GM21528 (cell line): ENCODE data around the gene HSPB3.
"Not testable (repeated sequence)": the region's sequence is repeated elsewhere in the genome, so short reads cannot be mapped to it uniquely, and the experiment has no call there.

Experiments
- ATAC-seq: cut with Tn5 transposase; IDR thresholded peaks from one replicate; pipeline ENCODE4 v1.9.1; 2021; ENCODE audit warnings: mild to moderate bottlenecking, moderate library complexity; ENCODE audit not compliant: unreplicated experiment, low FRiP score

The HSPB3 gene, protein sequence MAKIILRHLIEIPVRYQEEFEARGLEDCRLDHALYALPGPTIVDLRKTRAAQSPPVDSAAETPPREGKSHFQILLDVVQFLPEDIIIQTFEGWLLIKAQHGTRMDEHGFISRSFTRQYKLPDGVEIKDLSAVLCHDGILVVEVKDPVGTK

DNA sequence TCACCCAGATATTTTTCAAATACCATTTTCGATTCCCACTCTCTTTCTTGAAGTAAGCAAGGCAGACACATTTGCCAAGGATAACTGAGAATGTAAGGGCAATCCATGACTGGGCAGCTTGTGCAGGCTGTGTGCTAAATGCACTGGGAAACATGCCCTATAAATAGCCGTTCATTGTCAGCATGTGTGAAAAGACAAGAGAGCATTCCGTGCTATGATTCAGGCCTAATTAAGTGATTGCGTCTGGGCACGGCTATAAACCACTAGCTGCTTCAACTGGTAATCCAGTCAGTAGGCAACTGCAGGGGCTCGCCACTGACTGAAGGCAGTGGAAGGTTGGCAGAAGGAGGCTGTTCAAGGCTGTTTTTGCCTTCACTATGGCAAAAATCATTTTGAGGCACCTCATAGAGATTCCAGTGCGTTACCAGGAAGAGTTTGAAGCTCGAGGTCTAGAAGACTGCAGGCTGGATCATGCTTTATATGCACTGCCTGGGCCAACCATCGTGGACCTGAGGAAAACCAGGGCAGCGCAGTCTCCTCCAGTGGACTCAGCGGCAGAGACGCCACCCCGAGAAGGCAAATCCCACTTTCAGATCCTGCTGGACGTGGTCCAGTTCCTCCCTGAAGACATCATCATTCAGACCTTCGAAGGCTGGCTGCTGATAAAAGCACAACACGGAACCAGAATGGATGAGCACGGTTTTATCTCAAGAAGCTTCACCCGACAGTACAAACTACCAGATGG, at the start of gene HSPB3:
TSS of gene HSPB3 (plus strand) at position 287 of the 745 bp plus-strand sequence. CDS start at position 378, 91 bp downstream.
- ATAC-seq = no peak

DNA sequence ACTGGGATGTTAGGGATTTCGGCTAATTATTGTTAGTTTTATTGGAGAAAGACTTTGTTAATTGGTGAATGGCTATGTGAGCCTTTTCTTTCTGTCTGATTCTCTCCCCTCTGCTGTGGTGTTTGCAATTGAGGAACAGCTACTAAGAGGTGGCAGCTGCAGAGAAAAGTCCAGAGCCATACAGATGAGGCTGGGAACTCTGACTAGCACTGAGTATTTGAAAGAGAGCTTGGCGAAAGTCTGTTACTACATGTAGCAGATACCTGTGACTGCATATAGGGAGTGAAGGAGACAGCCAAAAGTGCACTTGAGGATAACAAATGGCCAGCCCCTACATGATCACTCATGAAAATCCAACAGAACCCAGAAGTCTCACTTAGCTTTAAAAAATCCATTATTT, 44.3 kb upstream of the HSPB3 start:
- no peak for ATAC-seq

DNA sequence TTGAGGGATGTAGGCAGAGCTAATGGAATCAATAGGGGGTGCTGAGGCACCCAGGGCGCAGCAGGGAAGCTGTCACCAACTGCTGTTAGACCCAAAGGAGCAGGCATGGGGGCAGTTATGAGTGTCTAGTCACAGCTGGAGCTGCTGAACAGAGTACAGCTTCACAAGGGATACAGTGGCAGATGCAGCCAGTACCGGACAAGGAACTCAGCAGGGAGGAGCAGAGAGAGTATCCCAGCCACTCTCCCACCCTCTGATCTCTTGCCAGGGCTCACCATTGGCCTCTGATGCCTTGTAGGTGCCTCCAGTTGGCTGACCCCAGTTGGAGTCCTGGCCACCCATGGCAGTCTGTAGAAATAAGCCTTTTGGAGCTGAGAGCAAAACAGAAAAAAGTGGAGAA, 42.6 kb upstream of the HSPB3 start:
- ATAC-seq = no peak

DNA sequence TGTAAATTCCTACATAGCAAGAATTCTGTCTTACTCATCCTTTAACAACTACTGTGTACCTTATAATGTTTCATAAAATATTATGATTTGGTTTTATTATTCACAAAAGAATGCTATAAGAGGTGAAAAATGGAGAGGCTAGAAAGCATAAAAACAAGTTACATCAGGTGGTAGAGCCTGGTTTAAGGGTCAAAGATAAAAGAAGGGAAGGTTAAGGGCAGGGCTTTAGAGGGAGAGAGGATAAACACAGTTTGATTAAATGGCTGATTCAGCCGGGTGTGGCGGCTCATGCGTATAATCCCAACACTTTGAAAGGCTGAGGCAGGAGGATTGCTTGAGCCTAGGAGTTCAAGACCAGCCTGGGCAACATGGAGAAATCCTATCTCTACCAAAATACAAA, 40.4 kb upstream of the HSPB3 start:
- no peak for ATAC-seq

DNA sequence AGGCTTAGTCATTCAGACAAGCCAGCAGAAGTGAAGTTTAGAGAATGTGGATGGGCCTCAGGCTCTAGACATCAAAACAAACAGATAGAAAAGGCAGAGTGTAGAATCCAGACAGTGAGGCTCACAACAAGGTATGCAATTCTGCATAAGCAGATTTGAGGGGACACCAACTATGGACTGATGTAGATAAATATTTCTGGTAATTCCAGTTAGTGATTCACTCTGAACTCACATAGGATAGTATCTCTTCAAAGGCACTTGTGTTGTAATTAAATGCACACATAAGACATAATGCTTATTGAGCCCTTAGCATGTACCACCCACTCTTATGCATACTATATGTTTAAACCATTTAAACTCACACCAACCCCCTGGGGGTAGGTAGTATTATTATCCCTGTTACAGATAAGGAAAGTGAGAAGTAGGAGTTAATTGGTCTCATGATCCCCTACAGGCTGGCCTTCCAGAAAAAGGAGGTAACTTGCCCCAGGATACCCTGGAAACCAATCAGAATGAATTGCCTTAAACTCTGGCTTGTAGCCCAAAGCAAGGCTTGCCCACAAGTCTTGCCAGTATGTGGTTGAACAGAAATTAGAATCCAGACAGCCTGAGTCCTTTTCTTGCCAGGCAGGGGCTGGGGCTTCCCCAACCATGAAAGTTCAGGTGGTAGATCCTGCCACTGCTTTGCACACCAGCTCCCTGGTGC, 39.5 kb upstream of the HSPB3 start:
- no peak for ATAC-seq

DNA sequence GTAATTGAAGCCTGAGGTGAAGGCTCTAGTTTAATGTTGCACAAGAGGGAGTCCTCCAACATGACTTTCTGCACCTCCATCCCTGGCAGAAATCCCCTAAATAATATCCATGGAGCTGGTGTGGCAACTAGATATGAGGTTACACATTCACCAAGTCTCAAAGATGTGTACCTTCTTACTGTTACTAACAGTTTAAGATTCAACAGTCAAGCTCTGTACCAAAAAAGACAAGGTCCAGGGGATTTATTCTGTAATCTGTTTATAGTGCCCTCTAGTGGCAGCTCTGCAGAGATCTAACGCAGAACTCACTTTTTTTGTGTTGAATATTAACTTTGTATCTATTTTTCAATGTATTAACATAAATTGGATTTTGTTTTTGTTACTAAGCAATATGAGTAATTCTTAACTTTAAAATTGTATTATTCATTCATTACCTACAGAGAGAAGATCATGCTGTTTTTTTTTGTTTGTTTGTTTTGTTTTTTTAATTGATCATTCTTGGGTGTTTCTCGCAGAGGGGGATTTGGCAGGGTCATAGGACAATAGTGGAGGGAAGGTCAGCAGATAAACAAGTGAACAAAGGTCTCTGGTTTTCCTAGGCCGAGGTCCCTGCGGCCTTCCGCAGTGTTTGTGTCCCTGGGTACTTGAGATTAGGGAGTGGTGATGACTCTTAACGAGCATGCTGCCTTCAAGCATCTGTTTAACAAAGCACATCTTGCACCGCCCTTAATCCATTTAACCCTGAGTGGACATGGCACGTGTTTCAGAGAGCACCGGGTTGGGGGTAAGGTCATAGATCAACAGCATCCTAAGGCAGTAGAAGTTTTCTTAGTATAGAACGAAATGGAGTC, 35.7 kb upstream of the HSPB3 start:
- not testable (repeated sequence) for ATAC-seq

DNA sequence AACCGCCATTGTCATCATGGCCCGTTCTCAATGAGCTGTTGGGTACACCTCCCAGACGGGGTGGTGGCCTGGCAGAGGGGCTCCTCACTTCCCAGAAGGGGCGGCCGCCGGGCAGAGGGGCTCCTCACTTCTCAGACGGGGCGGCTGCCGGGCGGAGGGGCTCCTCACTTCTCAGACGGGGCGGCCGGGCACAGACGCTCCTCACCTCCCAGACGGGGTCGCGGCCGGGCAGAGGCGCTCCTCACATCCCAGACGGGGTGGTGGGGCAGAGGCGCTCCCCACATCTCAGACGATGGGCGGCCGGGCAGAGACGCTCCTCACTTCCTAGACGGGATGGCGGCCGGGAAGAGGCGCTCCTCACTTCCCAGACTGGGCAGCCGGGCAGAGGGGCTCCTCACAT, 35.0 kb upstream of the HSPB3 start:
- not testable (repeated sequence) for ATAC-seq

DNA sequence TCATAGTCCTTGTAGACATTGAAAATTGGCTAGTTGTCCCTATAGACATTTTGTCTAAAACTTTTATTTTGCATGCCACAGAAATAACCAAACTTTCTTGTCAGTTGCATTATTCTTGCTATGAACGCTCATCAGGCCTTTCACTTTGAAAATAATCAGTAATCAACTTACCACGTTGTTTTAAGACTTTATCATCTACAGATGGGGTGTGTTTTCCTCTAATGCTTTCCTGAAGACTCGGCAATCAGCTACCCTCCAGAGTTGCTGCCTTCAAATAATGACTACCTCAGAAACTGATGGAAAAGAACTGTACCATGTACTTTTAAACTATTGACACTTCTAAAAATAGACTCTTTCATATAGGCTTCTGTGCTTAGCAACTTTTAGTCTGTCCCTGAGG, 33.5 kb upstream of the HSPB3 start:
- no peak for ATAC-seq

DNA sequence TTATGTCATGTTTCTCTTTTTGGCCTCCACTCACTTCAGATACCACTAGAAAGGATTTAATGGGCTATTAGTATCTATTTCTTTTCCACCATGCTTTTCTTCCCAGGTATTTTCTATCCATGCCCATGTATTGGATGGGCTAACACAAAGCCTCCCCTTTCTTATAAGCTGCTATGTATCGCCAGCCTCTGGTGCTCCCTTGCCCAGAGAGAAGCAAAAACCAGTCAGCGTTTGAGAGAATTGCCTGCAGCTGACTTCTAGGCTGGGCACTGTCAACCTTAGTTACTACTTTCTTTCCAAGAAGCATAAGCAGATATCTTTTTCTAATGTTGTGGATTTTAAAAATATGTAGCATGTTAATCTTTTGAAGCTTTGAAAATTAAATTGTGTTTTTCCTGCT, 30.2 kb upstream of the HSPB3 start:
- ATAC-seq = no peak

DNA sequence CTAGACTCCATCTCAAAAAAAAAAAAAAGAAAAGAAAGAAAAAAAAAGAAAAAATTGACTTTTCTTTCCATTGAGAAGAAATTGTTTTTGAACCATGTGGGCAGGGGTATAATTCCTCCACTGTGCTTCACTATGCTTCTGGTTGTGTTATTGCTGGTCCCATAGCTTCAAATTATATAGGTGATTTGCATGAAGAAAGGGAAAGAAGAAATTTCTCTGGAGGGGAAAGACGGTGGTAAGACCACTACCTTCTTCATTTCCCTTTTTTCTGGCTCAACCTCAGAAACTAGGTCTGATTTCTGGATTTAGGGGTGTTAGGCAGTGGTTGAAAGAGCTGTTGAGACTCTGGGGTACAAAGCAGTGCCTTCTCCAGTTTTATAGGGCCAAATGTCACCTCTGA, 29.3 kb upstream of the HSPB3 start:
- ATAC-seq = no peak

DNA sequence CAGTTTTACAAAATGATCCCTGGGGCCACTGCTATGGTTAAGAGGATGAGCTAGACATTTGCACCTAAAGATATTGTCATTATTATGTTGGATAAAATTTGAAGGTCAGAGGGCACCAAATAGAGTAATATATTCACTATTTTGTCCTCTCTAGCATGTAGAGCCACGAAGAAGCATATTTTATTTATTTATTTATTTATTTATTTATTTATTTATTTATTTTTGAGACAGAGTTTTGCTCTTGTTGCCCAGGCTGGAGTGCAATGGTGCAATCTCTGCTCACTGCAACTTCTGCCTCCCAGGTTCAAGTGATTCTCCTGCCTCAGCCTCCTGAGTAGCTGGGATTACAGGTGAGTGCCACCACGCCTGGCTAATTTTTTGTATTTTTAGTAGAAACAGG, 20.8 kb upstream of the HSPB3 start:
- not testable (repeated sequence) for ATAC-seq

DNA sequence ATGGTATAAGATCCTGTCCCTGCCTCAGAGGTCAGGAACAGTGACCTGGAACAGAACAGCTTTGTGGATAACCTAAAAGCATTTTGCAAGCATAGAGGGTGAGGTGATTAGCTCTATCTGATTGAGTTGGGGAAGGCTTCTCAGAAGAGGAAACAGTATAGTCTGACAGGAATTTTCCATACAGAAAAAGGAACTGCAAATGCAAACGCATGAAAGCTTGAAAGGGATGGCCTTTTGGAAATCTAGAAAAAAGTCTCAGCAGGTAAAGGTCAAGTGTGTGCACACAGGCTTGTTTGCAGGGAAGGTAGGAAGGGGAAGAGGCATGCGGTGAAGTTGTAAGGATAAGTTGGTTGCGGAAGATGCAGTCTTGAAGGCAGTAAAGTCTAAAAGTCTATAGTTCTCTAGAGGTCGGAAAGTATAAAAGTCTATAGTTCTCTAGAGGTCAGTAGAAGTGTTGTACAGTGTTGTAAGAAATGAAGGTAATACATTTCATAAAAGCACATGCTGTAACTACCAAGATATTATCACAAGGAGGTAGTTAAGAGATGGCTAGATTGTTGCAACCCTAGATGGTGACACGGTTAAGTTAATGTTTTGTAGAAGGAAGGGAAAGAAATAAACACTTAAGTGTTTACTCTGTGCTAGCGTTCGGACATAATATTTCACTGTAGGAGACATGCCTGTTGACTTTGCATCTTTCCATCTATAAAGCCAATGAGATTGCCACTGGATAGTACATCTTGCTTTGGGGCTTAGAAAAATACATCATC, 16.7 kb upstream of the HSPB3 start:
- ATAC-seq = no peak

DNA sequence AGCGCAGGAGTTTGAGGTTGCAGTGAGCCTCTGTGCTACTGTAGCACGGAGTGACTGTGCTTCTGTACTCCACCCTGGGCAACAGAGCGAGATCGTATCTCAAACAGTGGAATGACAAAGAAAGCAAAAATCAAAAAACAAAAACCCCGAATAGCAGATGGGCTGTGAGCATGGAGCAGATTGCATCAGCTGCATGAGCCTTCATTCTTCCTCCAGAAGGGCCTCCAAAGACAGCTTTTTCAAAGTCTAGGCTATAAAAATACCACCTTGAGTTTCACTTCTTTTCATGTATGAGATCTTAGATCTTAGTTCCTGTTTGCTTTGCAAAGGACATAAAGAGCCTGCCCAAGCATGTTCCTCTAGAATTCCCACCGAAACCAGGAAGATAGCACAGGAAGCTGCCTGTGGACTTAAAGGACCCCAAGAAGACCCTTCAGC, 15.0 kb upstream of the HSPB3 start:
- ATAC-seq = peak; percentile 85

DNA sequence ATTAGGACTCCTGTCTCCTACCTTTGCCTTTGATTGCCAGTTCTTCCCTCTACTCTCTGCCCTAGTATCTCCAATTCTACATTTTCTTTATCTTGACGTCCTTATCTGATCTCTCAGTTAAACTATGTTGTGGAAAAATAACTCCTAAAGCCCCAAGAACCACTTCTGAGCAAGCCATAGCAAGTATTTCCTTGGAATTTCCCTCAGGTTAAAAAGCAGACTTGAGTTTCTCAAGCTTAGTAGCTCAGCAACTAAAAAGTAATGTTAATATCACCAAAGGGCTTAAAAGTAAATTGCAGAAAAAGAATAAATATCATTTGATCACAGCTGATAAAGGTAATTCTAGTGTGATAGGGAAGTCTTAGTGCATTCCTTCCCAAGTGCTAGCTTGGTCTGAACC, 13.2 kb upstream of the HSPB3 start:
- ATAC-seq = no peak

DNA sequence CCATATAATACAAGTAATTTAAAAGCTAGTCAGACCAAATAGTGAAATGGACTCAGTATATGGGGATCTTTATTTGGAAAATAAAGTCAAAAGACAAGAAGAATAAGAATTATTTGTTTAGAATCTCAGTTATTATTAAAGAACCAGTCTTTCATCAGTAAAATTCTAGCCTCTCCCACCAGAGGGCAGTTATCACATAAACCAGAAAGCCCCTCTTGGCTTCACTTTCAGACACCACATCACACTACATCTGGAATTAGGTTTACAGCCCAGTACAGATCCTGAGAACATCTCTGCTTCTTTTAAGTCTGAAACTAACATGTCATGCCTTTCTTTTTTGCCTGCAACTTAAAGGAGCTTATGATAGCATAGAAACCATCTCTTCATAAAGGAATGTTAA, 12.2 kb upstream of the HSPB3 start:
- ATAC-seq = no peak

DNA sequence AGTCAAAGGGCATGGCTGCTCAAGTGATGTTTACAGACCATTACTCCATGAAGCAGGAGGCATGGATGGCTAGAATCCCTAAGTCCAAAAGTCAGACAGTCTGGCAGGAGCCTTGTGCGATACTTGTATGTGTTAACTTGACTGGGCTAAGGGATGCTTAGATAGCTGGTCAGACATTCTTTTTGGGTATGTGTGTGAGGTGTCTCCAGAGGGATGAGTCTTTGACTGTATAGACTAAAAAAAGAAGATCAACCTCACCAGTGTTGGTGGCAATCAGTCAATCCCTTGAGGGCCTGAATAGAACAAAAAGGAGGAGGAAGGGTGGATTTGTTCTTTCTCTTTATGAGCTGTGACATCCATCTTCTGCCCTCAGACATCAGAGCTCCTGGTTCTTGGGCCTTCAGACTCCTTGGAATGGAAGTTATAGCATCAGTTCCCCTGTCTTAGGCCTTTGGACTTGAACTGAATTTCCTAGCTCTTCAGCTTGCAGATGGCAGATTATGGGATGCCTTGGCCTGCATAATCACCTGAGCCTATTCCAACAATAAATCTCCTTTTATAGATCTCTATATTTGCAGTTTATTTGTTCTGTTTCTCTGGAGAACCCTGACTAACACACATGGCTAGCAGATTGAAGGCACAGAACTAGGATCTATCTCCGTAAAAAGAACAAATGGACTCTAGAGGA, 9.7 kb upstream of the HSPB3 start:
- no peak for ATAC-seq

DNA sequence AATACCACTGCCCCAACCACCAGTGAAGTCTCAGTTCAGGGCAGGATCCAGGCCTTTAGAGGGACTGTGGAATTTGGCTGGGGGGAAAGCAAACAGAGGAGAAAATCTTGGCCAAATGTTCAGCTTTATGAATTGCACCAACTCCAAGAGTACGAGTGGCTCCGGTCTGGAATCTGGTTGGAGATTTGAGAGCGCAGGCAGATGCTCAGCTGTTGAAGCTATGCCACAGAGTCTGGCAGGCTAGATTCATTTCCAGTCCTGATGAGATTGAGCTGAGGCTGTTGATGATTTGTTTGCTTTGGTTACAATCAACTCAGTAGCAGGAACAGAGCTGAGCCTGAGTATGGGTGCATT, 9.1 kb upstream of the HSPB3 start:
- no peak for ATAC-seq

DNA sequence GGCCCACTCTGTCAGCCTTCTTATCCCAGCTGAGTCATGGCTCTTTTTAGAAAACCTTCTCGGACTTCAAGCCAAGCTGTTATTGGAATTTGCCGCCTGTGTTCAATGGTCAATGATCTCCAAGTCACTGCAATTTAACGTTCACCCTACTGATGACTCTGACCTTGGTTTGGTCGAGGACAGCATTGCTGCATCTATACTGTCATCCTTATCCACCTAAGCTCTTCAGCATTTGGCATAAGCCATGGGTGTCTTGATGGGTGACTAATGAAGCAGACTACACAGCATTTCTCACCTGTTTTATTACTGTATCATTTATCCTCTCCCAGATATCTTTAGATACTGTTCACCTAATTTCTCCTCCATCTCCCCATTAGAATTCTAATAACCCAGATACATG, 5.6 kb upstream of the HSPB3 start:
- ATAC-seq = no peak

DNA sequence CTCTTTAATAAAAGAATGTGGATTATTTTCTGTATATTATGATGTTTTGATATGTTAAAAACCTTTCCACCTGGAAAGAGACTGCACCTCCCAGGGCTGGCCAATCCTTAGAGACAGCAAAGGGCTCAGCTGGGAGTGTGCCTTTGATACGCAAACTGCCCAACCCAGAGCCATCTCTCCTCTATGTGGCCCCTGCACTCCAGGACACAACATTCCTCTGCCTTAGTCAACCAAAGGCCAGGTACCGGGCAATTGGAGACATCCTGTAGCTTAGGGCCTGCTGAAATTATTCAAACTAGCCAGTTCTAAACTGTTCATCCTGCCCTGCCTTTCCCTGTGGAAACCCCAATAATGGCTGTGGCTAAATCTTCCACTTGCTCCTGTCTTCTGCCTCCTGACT, 5.0 kb upstream of the HSPB3 start:
- no peak for ATAC-seq

DNA sequence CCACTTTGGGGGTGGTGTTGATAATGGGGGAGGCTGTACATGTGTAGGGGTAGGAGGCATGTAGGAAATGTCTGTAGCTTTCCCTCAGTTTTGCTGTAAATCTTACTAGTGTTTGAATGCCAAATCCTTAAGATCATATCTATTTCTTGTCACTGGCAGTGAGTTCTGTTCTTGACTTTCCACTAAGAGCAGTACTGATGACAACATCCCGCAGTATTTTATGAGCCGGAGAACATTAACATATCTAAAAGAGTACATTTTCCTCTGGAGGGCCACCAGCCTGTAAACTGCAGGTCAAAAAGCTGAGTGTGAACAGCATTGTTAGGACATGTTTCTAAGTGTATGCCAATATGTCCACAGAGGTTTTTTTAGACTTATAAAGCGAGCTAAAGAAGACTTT, 2.5 kb upstream of the HSPB3 start:
- no peak for ATAC-seq
